Activated CD8-positive, alpha-beta memory T cell treated with anti-CD3 and anti-CD28 coated beads, Interleukin-2, amount 10 ng/mL, durations not matched to agents 7 days and 5 days (primary cell): ENCODE data around the gene KCNN3. TPM values are rescaled to one million over a fixed set of nuclear protein-coding genes. Genes with fewer than 3 reads are reported as not detected.

Experiments used
- ATAC-seq: fragments of 150-1000 bp; cut with Tn5 transposase; one replicate; pipeline ENCODE4 v1.10.0; 2021; ENCODE audit warnings: moderate library complexity
- CTCF ChIA-PET: fragments of 350-600 bp; sonication (Branson Sonifier 250); formaldehyde crosslinking; loops from one replicate; lab custom pipeline; 2021; ENCODE audit warnings: antibody characterized with exemption; lab: Charles Lee
- DNase-seq: peaks from one replicate; pipeline ENCODE4 v3.0.0-alpha.2; 2020
- H3K27ac Mint-ChIP-seq: one replicate; pipeline ENCODE4 v1.8.0; 2021; ENCODE audit warnings: mild to moderate bottlenecking, mixed read lengths
- H3K27me3 Mint-ChIP-seq: one replicate; pipeline ENCODE4 v1.8.0; 2021; ENCODE audit warnings: mixed read lengths
- H3K36me3 Mint-ChIP-seq: one replicate; pipeline ENCODE4 v1.8.0; 2021; ENCODE audit warnings: mild to moderate bottlenecking, mixed read lengths
- H3K4me1 Mint-ChIP-seq: one replicate; pipeline ENCODE4 v1.8.0; 2021; ENCODE audit warnings: mixed read lengths
- H3K4me3 Mint-ChIP-seq: one replicate; pipeline ENCODE4 v1.8.0; 2021; ENCODE audit warnings: mild to moderate bottlenecking, moderate library complexity, mixed read lengths
- H3K9me3 Mint-ChIP-seq: one replicate; pipeline ENCODE4 v1.8.0; 2022; ENCODE audit warnings: low read depth, mixed read lengths
- total RNA-seq, 2 experiments: library from RNA; stranded (reverse); gene quantifications; one replicate each; pipeline ENCODE4 v1.2.3, GENCODE V29; 2021

KCNN3 gene
- total RNA-seq, 2 experiments from 2014 or later = 0.02 TPM; not detected in 1

GRCh38 chr1:154780541-154780940, 89.5 kb downstream of the KCNN3 start:
- H3K9me3 Mint-ChIP-seq = peaks cover 2% of the 10 kb centered on the region
- CTCF ChIA-PET = interaction anchor here (1.1 kb wide), 1 partner anchor 19 kb away, joined by 5 read pairs; no protein-coding TSS in a partner anchor
- H3K4me3 Mint-ChIP-seq = no peak overlapping the region
- peaks cover 18% of the 10 kb centered on the region for H3K4me1 Mint-ChIP-seq
- H3K27ac Mint-ChIP-seq = no peak overlapping the region
- H3K27me3 Mint-ChIP-seq = no peaks in the 10 kb centered on the region
- ATAC-seq (no peak), DNase-seq (no peak)
- peaks cover 3% of the 10 kb centered on the region for H3K36me3 Mint-ChIP-seq

- H3K27me3 Mint-ChIP-seq = no peaks in the 10 kb centered on the region
- H3K36me3 Mint-ChIP-seq = peaks cover 3% of the 10 kb centered on the region
- H3K27ac Mint-ChIP-seq = no peak overlapping the region
- H3K4me3 Mint-ChIP-seq = no peak overlapping the region
- DNase-seq (no peak), ATAC-seq (no peak)
- H3K9me3 Mint-ChIP-seq = peaks cover 2% of the 10 kb centered on the region
- H3K4me1 Mint-ChIP-seq = peaks cover 11% of the 10 kb centered on the region
- CTCF ChIA-PET = no interaction called here
These were observed 90.4 kb downstream of the KCNN3 start for GRCh38 chr1:154779551-154780189.

GRCh38 chr1:154778944-154779343, 91.1 kb downstream of the KCNN3 start:
- Mint-ChIP-seq H3K4me3 (no peak overlapping the region), H3K36me3 (peaks cover 3% of the 10 kb centered on the region), H3K4me1 (peaks cover 4% of the 10 kb centered on the region), H3K27ac (no peak overlapping the region), H3K27me3 (peaks cover 2% of the 10 kb centered on the region), H3K9me3 (peaks cover 2% of the 10 kb centered on the region)
- no peak for ATAC-seq
- CTCF ChIA-PET = no interaction called here
- no peak for DNase-seq

- H3K27ac Mint-ChIP-seq = no peak overlapping the region
- peaks cover 3% of the 10 kb centered on the region for H3K36me3 Mint-ChIP-seq
- ATAC-seq (no peak), DNase-seq (no peak)
- H3K4me1 Mint-ChIP-seq = no peaks in the 10 kb centered on the region
- H3K9me3 Mint-ChIP-seq = peaks cover 2% of the 10 kb centered on the region
- H3K4me3 Mint-ChIP-seq = no peak overlapping the region
- H3K27me3 Mint-ChIP-seq = peaks cover 2% of the 10 kb centered on the region
- CTCF ChIA-PET = no interaction called here
These were observed 91.8 kb downstream of the KCNN3 start for GRCh38 chr1:154778275-154778674.

- Mint-ChIP-seq H3K27ac (no peak overlapping the region), H3K4me1 (no peaks in the 10 kb centered on the region), H3K9me3 (peaks cover 2% of the 10 kb centered on the region), H3K36me3 (peaks cover 3% of the 10 kb centered on the region), H3K4me3 (no peak overlapping the region), H3K27me3 (peaks cover 2% of the 10 kb centered on the region)
- ATAC-seq (no peak), DNase-seq (no peak)
- CTCF ChIA-PET = no interaction called here
These were observed 92.3 kb downstream of the KCNN3 start for GRCh38 chr1:154777781-154778180.

GRCh38 chr1:154777154-154777553, 92.9 kb downstream of the KCNN3 start:
- CTCF ChIA-PET = no interaction called here
- no peaks in the 10 kb centered on the region for H3K4me1 Mint-ChIP-seq
- no peak overlapping the region for H3K4me3 Mint-ChIP-seq
- H3K27me3 Mint-ChIP-seq = peaks cover 5% of the 10 kb centered on the region
- no peak overlapping the region for H3K27ac Mint-ChIP-seq
- peaks cover 3% of the 10 kb centered on the region for H3K36me3 Mint-ChIP-seq
- no peak for DNase-seq
- H3K9me3 Mint-ChIP-seq = peaks cover 2% of the 10 kb centered on the region
- no peak for ATAC-seq

- no peak for ATAC-seq
- Mint-ChIP-seq H3K4me3 (no peak overlapping the region), H3K4me1 (no peaks in the 10 kb centered on the region), H3K36me3 (peaks cover 3% of the 10 kb centered on the region), H3K27ac (no peak overlapping the region), H3K9me3 (peaks cover 2% of the 10 kb centered on the region), H3K27me3 (peaks cover 9% of the 10 kb centered on the region)
- no peak for DNase-seq
- CTCF ChIA-PET = no interaction called here
These were observed 94.2 kb downstream of the KCNN3 start for GRCh38 chr1:154775621-154776605.

GRCh38 chr1:154774175-154774855, 95.8 kb downstream of the KCNN3 start:
- peaks cover 9% of the 10 kb centered on the region for H3K27me3 Mint-ChIP-seq
- H3K27ac Mint-ChIP-seq = no peak overlapping the region
- H3K9me3 Mint-ChIP-seq = peaks cover 2% of the 10 kb centered on the region
- H3K4me3 Mint-ChIP-seq = no peak overlapping the region
- DNase-seq (no peak), ATAC-seq (no peak)
- H3K4me1 Mint-ChIP-seq = no peaks in the 10 kb centered on the region
- CTCF ChIA-PET = interaction anchor here (1.2 to 1.7 kb wide), 2 partner anchors 17 to 105 kb away, joined by 3 to 4 read pairs; no protein-coding TSS in a partner anchor
- peaks cover 3% of the 10 kb centered on the region for H3K36me3 Mint-ChIP-seq

- H3K27me3 Mint-ChIP-seq = peaks cover 9% of the 10 kb centered on the region
- CTCF ChIA-PET = interaction anchor here (1.6 to 1.7 kb wide), 2 partner anchors 18 to 105 kb away, joined by 3 to 4 read pairs; no protein-coding TSS in a partner anchor
- no peak overlapping the region for H3K27ac Mint-ChIP-seq
These were observed 96.5 kb downstream of the KCNN3 start for GRCh38 chr1:154773551-154773950.

GRCh38 chr1:154772606-154773506, 97.2 kb downstream of the KCNN3 start:
- Mint-ChIP-seq H3K27ac (no peak overlapping the region), H3K27me3 (peaks cover 9% of the 10 kb centered on the region), H3K36me3 (no peaks in the 10 kb centered on the region), H3K4me1 (no peaks in the 10 kb centered on the region), H3K9me3 (no peaks in the 10 kb centered on the region), H3K4me3 (no peak overlapping the region)
- ATAC-seq (no peak), DNase-seq (no peak)
- CTCF ChIA-PET = interaction anchor here (1.6 to 1.7 kb wide), 2 partner anchors 18 to 106 kb away, joined by 3 to 4 read pairs; no protein-coding TSS in a partner anchor

More at GRCh38 chr1:154773551-154773950, 96.5 kb downstream of the KCNN3 start:
- ATAC-seq (no peak), DNase-seq (no peak)
- H3K4me3 Mint-ChIP-seq = no peak overlapping the region
- no peaks in the 10 kb centered on the region for H3K9me3 Mint-ChIP-seq
- H3K4me1 Mint-ChIP-seq = no peaks in the 10 kb centered on the region
- H3K36me3 Mint-ChIP-seq = no peaks in the 10 kb centered on the region

- no peak overlapping the region for H3K4me3 Mint-ChIP-seq
- no peak for ATAC-seq
- no peak for DNase-seq
- peaks cover 9% of the 10 kb centered on the region for H3K27me3 Mint-ChIP-seq
- no peaks in the 10 kb centered on the region for H3K36me3 Mint-ChIP-seq
- no peak overlapping the region for H3K27ac Mint-ChIP-seq
- H3K4me1 Mint-ChIP-seq = no peaks in the 10 kb centered on the region
- H3K9me3 Mint-ChIP-seq = no peaks in the 10 kb centered on the region
- CTCF ChIA-PET = interaction anchor here (1.2 to 1.6 kb wide), 2 partner anchors 19 to 290 kb away, joined by 3 read pairs; no protein-coding TSS in a partner anchor
These were observed 98.0 kb downstream of the KCNN3 start for GRCh38 chr1:154772056-154772455.

GRCh38 chr1:154770897-154771594, 99.0 kb downstream of the KCNN3 start:
- ATAC-seq (no peak), DNase-seq (no peak)
- CTCF ChIA-PET = interaction anchor here (0.5 to 1.4 kb wide), 3 partner anchors 11 to 291 kb away, joined by 3 read pairs; no protein-coding TSS in a partner anchor
- no peaks in the 10 kb centered on the region for H3K4me1 Mint-ChIP-seq
- peaks cover 10% of the 10 kb centered on the region for H3K27me3 Mint-ChIP-seq
- no peak overlapping the region for H3K4me3 Mint-ChIP-seq
- no peak overlapping the region for H3K27ac Mint-ChIP-seq
- no peaks in the 10 kb centered on the region for H3K9me3 Mint-ChIP-seq
- H3K36me3 Mint-ChIP-seq = no peaks in the 10 kb centered on the region
